ENCODE results near the gene F3. TPM values are rescaled to one million over a fixed set of nuclear protein-coding genes. Genes with fewer than 3 reads are reported as not detected.

The F3 gene
- total and polyA plus RNA-seq, 4 donors = 1.0 to 2.7 (median 1.4) TPM

DNA sequence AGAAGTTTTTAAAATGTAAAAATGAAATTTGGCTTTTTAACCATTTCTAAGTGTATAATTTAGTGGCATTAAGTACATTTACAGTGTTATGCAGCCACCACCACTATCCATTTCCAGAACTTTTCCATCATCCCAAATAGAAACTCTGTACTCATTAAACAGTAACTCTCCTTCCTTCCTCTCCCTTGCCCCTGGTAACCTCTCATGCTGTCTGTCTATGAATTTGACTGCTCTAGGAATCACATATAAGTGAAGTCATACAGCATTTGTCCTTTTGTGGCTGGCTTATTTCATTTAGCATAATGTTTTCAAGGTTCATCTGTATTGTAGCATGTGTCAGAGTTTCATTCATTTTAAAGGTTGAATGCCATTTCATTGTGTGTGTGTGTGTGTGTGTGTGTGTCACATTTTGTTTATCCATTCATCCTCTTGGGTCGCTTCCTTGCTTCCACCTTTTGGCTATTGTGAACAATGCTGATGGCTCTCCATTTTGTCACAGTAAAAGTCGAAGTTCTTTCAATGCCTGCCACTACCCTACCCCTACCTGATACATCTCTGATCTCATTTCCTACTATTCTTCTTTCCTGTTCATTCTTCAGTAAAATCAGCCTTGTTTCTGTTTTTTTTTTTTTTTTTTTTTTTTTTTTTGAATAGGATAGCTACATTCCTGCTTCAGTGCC lies 45.3 kb downstream of the F3 start:
- no peaks in the 10 kb centered on the region for H3K4me1 ChIP-seq (ENCODE audit: control insufficient read depth in 4 of 4, insufficient read depth in 4 of 4, low read length in 3 of 4)
- no peak overlapping the region for H3K4me3 ChIP-seq (ENCODE audit: low read depth in 1 of 3, low read length in 3 of 3)
- 93% methylated on average over 2 of the region's 2 CpGs for WGBS
- H3K27me3 ChIP-seq (ENCODE audit: control insufficient read depth in 4 of 4, insufficient read depth in 4 of 4, low read length in 3 of 4) = no peaks in the 10 kb centered on the region
- DNase-seq (ENCODE audit: low spot score) = no peak
- H3K9me3 ChIP-seq (ENCODE audit: control insufficient read depth in 4 of 4, low read length in 3 of 4) = no peaks in the 10 kb centered on the region
- peaks cover 2 to 32% (median 29%) of the 10 kb centered on the region in 4 donors for H3K36me3 ChIP-seq (ENCODE audit: control insufficient read depth in 4 of 4, insufficient read depth in 3 of 4, low read depth in 1 of 4, low read length in 3 of 4)
- TF ChIP-seq, protein P1, sequence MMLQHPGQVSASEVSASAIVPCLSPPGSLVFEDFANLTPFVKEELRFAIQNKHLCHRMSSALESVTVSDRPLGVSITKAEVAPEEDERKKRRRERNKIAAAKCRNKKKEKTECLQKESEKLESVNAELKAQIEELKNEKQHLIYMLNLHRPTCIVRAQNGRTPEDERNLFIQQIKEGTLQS (IDR thresholded peaks at IDR 0.05) = no peak
- TF ChIP-seq NR2F2 (IDR thresholded peaks at IDR 0.05) (no peak), FOXA2 (IDR thresholded peaks at IDR 0.05) (no peak), SP1 (IDR thresholded peaks at IDR 0.05) (no peak), RAD21 (IDR thresholded peaks at IDR 0.05) (no peak), EGR1 (IDR thresholded peaks at IDR 0.05; ENCODE audit: low read depth in 2 of 2) (no peak), FOXA1 (IDR thresholded peaks at IDR 0.05) (no peak), GABPA (IDR thresholded peaks at IDR 0.05 in 1 of 2, conservative IDR thresholded peaks at IDR 0.05 in 1 of 2) (no peak), TAF1 (conservative IDR thresholded peaks at IDR 0.05) (no peak)
- H3K9ac ChIP-seq (ENCODE audit: low read depth in 1 of 2, low read length in 2 of 2) = no peak overlapping the region
- no peak overlapping the region for H3K27ac ChIP-seq (ENCODE audit: low read depth in 1 of 2, low read length in 2 of 2)

DNA sequence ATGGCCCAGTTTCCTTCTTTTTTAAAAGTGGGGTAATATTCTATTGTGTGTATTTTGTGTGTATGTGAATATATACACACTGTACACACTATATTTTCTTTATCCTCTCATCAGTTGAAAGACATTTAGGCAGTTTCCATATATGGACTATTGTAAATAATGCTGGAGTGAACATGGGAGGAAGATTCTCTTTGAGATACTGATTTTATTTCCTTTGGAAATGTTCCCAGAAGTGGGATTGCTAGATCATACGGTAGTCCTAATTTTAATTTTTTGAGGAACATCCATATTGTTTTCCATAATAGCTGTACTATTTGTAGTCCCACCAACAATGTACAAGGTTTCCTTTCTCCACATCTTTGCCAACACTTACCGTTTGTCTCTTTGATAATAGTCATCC lies 51.0 kb downstream of the F3 start:
- H3K9ac ChIP-seq (ENCODE audit: low read depth in 1 of 2, low read length in 2 of 2) = no peak overlapping the region
- H3K9me3 ChIP-seq (ENCODE audit: control insufficient read depth in 4 of 4, low read length in 3 of 4) = no peaks in the 10 kb centered on the region
- TF ChIP-seq TAF1 (conservative IDR thresholded peaks at IDR 0.05) (no peak), EGR1 (IDR thresholded peaks at IDR 0.05; ENCODE audit: low read depth in 2 of 2) (no peak), GABPA (IDR thresholded peaks at IDR 0.05 in 1 of 2, conservative IDR thresholded peaks at IDR 0.05 in 1 of 2) (no peak)
- H3K27ac ChIP-seq (ENCODE audit: low read depth in 1 of 2, low read length in 2 of 2) = no peak overlapping the region
- H3K27me3 ChIP-seq (ENCODE audit: control insufficient read depth in 4 of 4, insufficient read depth in 4 of 4, low read length in 3 of 4) = no peaks in the 10 kb centered on the region
- H3K36me3 ChIP-seq (ENCODE audit: control insufficient read depth in 4 of 4, insufficient read depth in 3 of 4, low read depth in 1 of 4, low read length in 3 of 4) = peaks cover 0 to 54% (median 32%) of the 10 kb centered on the region in 4 donors
- no peaks in the 10 kb centered on the region for H3K4me1 ChIP-seq (ENCODE audit: control insufficient read depth in 4 of 4, insufficient read depth in 4 of 4, low read length in 3 of 4)
- no peak overlapping the region for H3K4me3 ChIP-seq (ENCODE audit: low read depth in 1 of 3, low read length in 3 of 3)
- DNase-seq (ENCODE audit: low spot score) = no peak
- 76% methylated on average over 2 of the region's 2 CpGs for WGBS

DNA sequence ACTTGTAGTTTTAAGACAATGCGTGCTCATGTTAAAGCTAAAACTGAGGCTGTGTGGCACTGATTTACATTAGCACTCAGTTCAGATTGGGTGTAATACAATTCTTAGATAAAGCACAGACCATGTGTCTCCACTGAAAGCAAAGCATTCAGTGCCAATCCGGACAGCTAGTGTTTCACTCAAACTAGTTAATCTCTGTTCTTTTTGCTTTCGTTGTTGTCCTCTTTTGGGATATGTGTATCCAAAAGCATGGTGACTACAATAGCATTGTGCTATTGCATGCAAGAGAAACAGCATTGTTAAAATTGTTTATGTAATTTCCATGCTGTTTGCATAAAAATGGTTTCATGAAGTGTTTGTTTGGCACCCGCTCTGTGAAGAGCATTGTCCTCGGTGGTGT lies 54.6 kb downstream of the F3 start:
- H3K4me3 ChIP-seq (ENCODE audit: low read depth in 1 of 3, low read length in 3 of 3) = no peak overlapping the region
- H3K36me3 ChIP-seq (ENCODE audit: control insufficient read depth in 4 of 4, insufficient read depth in 3 of 4, low read depth in 1 of 4, low read length in 3 of 4) = peaks cover 5 to 52% (median 37%) of the 10 kb centered on the region in 4 donors
- H3K27me3 ChIP-seq (ENCODE audit: control insufficient read depth in 4 of 4, insufficient read depth in 4 of 4, low read length in 3 of 4) = no peaks in the 10 kb centered on the region
- WGBS = 87% methylated on average over 5 of the region's 5 CpGs
- no peak overlapping the region for H3K27ac ChIP-seq (ENCODE audit: low read depth in 1 of 2, low read length in 2 of 2)
- TF ChIP-seq RXRA (IDR thresholded peaks at IDR 0.05) = no peak
- TF ChIP-seq GABPA (IDR thresholded peaks at IDR 0.05 in 1 of 2, conservative IDR thresholded peaks at IDR 0.05 in 1 of 2) = no peak
- no peak for TF ChIP-seq HNF4G (IDR thresholded peaks at IDR 0.05)
- TF ChIP-seq FOXA1 (IDR thresholded peaks at IDR 0.05) = no peak
- TF ChIP-seq, protein P2, sequence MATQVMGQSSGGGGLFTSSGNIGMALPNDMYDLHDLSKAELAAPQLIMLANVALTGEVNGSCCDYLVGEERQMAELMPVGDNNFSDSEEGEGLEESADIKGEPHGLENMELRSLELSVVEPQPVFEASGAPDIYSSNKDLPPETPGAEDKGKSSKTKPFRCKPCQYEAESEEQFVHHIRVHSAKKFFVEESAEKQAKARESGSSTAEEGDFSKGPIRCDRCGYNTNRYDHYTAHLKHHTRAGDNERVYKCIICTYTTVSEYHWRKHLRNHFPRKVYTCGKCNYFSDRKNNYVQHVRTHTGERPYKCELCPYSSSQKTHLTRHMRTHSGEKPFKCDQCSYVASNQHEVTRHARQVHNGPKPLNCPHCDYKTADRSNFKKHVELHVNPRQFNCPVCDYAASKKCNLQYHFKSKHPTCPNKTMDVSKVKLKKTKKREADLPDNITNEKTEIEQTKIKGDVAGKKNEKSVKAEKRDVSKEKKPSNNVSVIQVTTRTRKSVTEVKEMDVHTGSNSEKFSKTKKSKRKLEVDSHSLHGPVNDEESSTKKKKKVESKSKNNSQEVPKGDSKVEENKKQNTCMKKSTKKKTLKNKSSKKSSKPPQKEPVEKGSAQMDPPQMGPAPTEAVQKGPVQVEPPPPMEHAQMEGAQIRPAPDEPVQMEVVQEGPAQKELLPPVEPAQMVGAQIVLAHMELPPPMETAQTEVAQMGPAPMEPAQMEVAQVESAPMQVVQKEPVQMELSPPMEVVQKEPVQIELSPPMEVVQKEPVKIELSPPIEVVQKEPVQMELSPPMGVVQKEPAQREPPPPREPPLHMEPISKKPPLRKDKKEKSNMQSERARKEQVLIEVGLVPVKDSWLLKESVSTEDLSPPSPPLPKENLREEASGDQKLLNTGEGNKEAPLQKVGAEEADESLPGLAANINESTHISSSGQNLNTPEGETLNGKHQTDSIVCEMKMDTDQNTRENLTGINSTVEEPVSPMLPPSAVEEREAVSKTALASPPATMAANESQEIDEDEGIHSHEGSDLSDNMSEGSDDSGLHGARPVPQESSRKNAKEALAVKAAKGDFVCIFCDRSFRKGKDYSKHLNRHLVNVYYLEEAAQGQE (IDR thresholded peaks at IDR 0.05) = no peak
- no peak for TF ChIP-seq RAD21 (IDR thresholded peaks at IDR 0.05)
- DNase-seq (ENCODE audit: low spot score) = no peak
- no peak overlapping the region for H3K9ac ChIP-seq (ENCODE audit: low read depth in 1 of 2, low read length in 2 of 2)
- H3K9me3 ChIP-seq (ENCODE audit: control insufficient read depth in 4 of 4, low read length in 3 of 4) = no peaks in the 10 kb centered on the region
- H3K4me1 ChIP-seq (ENCODE audit: control insufficient read depth in 4 of 4, insufficient read depth in 4 of 4, low read length in 3 of 4) = no peaks in the 10 kb centered on the region

Data from liver (tissue), 9 donors.